H1 (cell line): ENCODE results near the gene DRC7. TPM values are rescaled to one million over a fixed set of nuclear protein-coding genes. Genes with fewer than 3 reads are reported as not detected.

Source experiments
- BACH1 ChIP-seq: IDR thresholded peaks from 2 replicates; pipeline ENCODE4 v1.6.1; 2012; ENCODE audit warnings: low read length, improper control_type of control experiment
- CBX5 ChIP-seq: fragments of 300-800, 300-1000 bp; sonication (generic); IDR thresholded peaks from 2 replicates; pipeline ENCODE4 v1.7.1; 2016; ENCODE audit warnings: antibody characterized with exemption, low read length, low read depth
- FOSL1 ChIP-seq: IDR thresholded peaks from 2 replicates; pipeline ENCODE4 v1.6.1; 2011; ENCODE audit warnings: mild to moderate bottlenecking, low read depth, low read length, moderate library complexity; ENCODE audit not compliant: insufficient read depth
- JUND ChIP-seq: IDR thresholded peaks from 2 replicates; pipeline ENCODE4 v1.6.1; 2011; ENCODE audit warnings: mild to moderate bottlenecking, improper control_type of control experiment, low read length
- MAFK ChIP-seq: IDR thresholded peaks from 2 replicates; pipeline ENCODE4 v1.6.1; 2012; ENCODE audit warnings: low read depth, mild to moderate bottlenecking, improper control_type of control experiment, low read length
- polyA plus RNA-seq, 7 experiments: library from polyadenylated mRNA; depleted of rRNA in 3 of 7; stranded (reverse) in 5 of 7; unstranded in 2 of 7; fragments of >200 nt in 5 of 7; fragments of 200-250 nt in 2 of 7; gene quantifications; 1 replicate in 5 of 7; 2 replicates in 1 of 7; 4 replicates in 1 of 7; pipeline versions ENCODE4 v1.2.1 to v1.2.3, GENCODE V29; 2011 to 2013; ENCODE audit warnings: missing spikeins in 2 of 7, mixed read lengths in 2 of 7
- total RNA-seq: library from RNA; stranded (reverse); fragmentation: NEBNext Ultra II Directional; extraction: Animal tissue kit (Norgen Biotek cat#: 25700); gene quantifications from 2 replicates; pipeline ENCODE4 v1.2.1, GENCODE V29; 2021

Gene DRC7
- total and polyA plus RNA-seq, 2 of the 8 experiments (the other 6 are each of a cell fraction or from before 2014, with no cell fraction given) = 0.14 TPM; not detected in 1

DNA sequence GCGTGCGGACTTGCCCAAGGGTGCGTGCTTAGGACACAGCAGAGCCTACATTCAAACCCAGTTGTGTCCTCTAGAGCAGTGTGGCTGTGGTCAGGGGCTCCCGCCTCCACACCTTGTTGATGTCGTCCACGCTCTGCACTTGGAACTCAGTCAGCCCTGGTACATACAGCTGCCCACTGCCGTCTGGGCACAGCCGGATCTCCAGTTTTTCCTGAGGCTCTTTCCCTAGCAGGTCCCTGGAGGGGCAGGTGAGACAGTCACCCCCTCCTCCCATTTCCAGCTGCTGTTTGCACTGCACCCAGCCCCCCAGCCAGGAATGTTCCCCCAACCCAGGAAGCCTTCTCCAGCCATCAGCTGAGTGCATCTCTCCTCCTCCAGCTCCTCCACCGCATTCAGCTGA, 66.7 kb downstream of the DRC7 start (continued):
- no peak for TF ChIP-seq BACH1
- no peak for TF ChIP-seq FOSL1
- TF ChIP-seq JUND = no peak
- no peak for TF ChIP-seq CBX5
- TF ChIP-seq MAFK = no peak
